NCI-H128 (cell line): ENCODE measurements around the gene NAPSA.

Source experiments
- DNase-seq: peaks from one replicate; lab custom pipeline; 2025; ENCODE audit not compliant: unreplicated experiment; lab: John Stamatoyannopoulos, UW

Gene NAPSA

GRCh38 chr19:50384685-50385535 is 19.5 kb upstream of the NAPSA start:
- no peak for DNase-seq

GRCh38 chr19:50383852-50384684 is 18.6 kb upstream of the NAPSA start, which contains the start of gene POLD1:
Gene POLD1 (plus strand): TSS chr19:50384347. CDS start chr19:50398852, 14,505 bp downstream.
- peak; percentile 93 for DNase-seq

GRCh38 chr19:50383001-50383851 is 17.8 kb upstream of the NAPSA start:
- DNase-seq = no peak

GRCh38 chr19:50381881-50382729 is 16.7 kb upstream of the NAPSA start:
- DNase-seq = no peak

- no peak for DNase-seq
These were observed 15.3 kb upstream of the NAPSA start for GRCh38 chr19:50380751-50381151.

- no peak for DNase-seq
These were observed 14.7 kb upstream of the NAPSA start for GRCh38 chr19:50380137-50380536.

- no peak for DNase-seq
These were observed 14.2 kb upstream of the NAPSA start for GRCh38 chr19:50379602-50380001.

GRCh38 chr19:50378863-50379236 is 13.4 kb upstream of the NAPSA start:
- no peak for DNase-seq

GRCh38 chr19:50378169-50378862 is 12.9 kb upstream of the NAPSA start:
- DNase-seq = no peak

- no peak for DNase-seq
These were observed 12.1 kb upstream of the NAPSA start for GRCh38 chr19:50377517-50377916.

GRCh38 chr19:50377051-50377461 is 11.6 kb upstream of the NAPSA start:
- DNase-seq = no peak

- peak; percentile 92 for DNase-seq
These were observed 11.0 kb upstream of the NAPSA start, which contains the start of gene NR1H2 for GRCh38 chr19:50376166-50377050. Gene NR1H2 (plus strand): TSS chr19:50376457. CDS start chr19:50377606, 1,149 bp downstream.

- no peak for DNase-seq
These were observed 6.6 kb upstream of the NAPSA start for GRCh38 chr19:50371914-50372475.

GRCh38 chr19:50368649-50369570 is 3.5 kb upstream of the NAPSA start:
- peak; percentile 73 for DNase-seq

GRCh38 chr19:50362656-50363424 is 2.6 kb downstream of the NAPSA start:
- no peak for DNase-seq

GRCh38 chr19:50362030-50362412 is 3.4 kb downstream of the NAPSA start:
- no peak for DNase-seq
